HG03159 (cell line): Measurements from ENCODE around the gene SLC6A17.

Source experiments
- ATAC-seq: cut with Tn5 transposase; IDR thresholded peaks from one replicate; pipeline ENCODE4 v1.9.1; 2021; ENCODE audit warnings: mild to moderate bottlenecking, moderate library complexity; ENCODE audit not compliant: unreplicated experiment

Gene SLC6A17

DNA sequence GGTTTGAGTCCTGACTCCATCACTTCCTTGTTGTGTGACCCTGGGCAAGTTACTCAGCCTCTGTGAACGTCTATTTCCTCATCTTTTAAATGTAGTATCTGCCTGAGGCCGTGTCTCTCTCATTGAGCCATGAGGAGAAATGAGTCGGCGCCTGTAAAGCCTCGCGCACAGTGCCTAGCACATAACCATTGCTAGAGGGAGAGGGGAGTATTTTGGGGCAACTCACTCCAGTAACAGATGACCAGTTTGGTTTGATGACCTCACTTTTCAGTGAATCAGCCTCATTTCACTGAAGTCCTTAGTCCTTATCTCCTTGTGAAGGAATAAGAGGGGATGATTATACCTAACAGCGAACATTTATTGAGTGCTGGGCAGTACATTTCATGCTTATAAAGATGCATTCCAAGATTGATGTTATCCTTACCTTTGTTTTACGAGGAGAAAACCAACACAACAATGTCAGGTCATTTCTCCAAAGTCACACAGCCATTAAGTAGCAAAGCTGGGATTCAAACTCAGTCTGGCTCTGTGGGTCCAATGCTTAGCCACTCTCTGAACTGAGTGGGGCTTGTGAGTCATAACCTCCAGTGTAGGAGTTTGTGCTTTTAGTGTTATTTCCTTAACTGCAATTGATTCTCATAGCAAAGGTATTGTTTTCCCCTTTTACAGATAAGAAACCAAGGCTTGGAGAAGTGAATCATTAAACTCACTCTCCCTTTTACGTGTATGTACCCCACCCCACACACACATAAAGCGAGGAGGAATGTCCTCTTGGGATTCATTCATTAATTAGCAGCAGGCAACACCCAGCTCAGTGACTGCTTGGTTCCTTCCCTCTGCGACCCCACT lies 85.8 kb downstream of the SLC6A17 start:
- ATAC-seq = no peak

- ATAC-seq = no peak
These were observed 87.3 kb downstream of the SLC6A17 start for GRCh38 chr1:110237386-110238152.

GRCh38 chr1:110239441-110240430 lies 89.4 kb downstream of the SLC6A17 start:
- no peak for ATAC-seq

DNA sequence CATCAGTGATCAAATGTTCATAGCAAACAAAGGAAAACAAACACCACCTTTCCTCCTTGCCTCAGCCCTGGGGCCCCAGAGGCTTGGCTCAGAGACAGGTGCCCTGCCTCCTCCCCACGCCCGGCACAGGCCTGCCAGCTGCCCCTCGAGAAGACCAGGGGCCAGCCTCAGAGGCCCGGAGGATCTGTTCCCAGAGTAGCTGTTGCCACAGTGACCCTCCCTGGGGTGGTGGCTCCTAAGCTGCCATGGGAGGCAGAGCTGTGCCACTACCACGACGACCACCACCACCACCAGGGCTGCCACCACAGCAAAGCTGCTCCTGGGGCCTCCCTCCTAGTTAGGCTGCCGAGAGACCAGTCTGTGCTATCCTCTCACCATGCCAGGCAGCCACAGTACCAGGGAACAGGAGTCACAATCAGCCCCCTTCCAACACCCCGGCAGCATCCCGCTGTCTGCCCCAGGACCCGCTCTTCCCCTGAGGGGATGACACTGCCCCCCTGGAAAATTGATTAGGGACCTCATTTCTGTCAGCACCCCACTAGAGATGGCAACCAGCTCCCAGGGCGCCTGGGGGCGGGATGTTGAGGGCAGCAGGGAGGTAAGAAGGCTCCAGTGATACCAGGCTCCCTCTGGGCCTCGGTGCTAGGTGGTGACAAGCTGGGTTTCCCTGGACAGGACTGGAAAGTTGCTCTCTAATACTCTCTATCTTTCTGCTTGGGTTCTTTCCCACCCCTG lies 90.3 kb downstream of the SLC6A17 start:
- ATAC-seq = no peak

DNA sequence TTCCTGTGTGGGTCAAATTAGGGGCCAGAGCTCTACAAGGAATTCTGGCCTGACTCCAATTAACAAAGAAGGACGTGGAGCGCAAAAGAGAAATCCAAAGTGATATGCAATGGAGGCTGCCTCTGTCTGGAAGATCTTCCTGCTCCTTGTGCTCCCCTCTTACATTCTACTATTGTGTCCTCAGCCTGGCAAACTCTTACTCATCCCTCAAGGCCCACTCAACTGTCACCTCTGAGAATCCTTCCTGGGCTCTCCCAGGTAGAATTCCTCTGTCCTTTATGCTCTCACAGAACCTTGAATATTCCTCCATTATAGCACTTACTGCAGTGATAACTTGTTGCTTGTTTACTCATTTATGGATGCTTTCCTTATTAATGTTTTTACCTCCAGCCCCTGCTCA lies 91.2 kb downstream of the SLC6A17 start:
- ATAC-seq = no peak

- no peak for ATAC-seq
These were observed 91.8 kb downstream of the SLC6A17 start for GRCh38 chr1:110242062-110242461.

GRCh38 chr1:110242731-110243130 lies 92.4 kb downstream of the SLC6A17 start:
- no peak for ATAC-seq

GRCh38 chr1:110243146-110243545 lies 92.9 kb downstream of the SLC6A17 start:
- no peak for ATAC-seq

DNA sequence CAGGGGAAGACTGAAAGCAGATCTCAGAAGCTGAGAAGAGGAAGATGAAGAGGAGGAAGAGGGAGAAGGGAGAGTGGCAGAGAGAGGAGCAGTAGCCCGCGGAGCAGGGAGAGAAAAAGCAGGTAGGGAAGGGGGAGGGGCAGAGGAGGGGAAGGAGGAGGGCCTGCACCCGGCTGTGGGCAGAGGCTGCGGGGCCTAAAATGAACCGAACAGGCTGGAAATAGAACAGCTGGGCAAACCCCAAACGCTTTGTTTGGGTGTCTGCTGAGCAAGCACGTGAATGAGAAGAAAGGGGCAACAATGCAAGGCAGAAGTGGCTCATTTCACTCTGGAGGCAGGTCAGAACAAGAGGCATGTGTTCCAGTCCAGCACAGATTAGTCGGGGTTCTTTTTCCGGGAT lies 93.3 kb downstream of the SLC6A17 start:
- ATAC-seq = no peak

GRCh38 chr1:110245876-110246620 lies 95.8 kb downstream of the SLC6A17 start:
- ATAC-seq = no peak

DNA sequence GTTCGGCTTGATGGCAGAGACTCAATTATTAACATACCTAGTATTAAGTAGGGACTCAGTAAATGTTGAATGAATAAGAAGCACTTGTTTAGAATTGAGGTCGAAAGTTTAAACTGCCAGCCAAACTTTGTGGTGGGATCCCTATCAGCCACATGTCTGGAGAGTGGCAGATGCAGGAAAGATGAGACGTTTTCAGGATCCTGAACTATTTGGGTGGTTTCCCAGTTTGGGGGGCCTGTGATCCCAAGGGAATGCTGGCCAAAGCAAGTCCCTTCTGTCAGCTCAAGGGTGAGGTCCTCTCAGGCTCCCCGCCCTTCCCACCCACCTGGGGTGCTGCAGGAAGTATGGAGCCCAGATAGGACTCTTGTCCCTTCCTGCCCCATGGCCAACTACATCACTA lies 98.5 kb downstream of the SLC6A17 start:
- ATAC-seq = no peak

DNA sequence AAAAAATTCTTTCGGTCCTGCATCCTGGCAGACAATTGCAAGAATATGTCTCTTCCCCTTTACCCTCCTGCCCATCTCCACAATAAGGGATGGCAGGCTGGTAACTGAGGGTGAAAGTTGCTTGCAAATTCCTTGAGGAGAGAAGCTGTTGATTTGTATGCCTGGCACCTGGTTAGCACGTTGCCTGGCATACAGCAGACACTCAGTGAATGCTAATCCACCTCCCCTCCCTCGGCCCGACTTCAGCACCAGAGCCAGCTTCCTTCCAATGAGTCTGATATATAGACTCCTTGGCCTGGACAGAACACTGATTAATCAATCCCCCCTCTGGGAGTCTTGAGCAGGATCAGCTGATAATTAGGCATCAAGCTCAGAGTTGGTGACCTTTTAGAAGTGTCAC lies 99.0 kb downstream of the SLC6A17 start:
- no peak for ATAC-seq

- ATAC-seq = no peak
These were observed 99.7 kb downstream of the SLC6A17 start for GRCh38 chr1:110250008-110250407.

- no peak for ATAC-seq
These were observed 100.5 kb downstream of the SLC6A17 start for GRCh38 chr1:110250749-110251148.
